ENCODE measurements around the gene CRABP2.

CRABP2 gene

DNA sequence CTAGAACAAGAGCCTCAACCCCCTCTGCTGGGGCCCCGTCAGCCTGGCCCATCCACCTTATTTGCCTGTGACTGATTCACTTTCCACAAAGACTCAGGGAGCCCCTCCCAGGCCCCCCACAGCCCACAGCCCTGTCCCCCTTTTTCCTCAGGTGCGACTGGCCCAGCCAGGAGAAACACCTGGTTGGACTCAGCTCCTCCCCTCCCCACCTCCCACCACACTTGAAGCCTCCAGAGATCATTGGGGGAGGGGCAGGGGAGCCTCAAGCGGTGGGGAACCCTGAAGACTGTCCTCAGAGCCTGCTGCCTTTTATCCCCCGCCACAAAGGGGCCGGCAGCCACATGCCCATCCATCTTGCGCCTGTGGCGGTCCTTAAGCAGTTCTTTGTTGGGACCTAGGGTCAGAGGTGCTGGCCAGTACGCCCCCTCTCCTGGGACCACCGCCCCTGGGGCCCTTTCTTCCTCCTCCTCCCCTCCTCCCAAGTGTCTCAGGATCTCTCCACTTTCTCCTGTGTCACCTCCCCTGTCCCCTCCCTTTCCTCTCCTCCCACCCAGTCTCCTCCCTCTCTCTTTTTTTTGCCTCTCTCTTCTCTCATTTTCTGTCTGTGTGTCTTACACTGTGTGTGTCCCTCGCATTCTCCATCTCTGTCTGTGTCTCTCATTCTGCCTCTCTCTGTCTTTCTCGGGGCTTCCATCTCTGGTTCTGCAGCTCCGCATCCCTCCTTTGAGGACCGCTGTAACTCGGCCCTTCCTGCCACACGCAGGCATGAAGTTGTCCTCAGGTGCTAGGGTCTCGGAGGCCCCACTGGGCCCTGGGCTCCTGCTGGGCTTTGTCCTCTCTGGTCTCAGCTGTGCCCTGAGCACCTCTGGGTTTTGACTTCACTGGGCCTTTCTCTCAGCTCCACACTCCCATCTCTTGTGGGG is 12.2 kb downstream of the CRABP2 start:
- in situ Hi-C loops (cut with HindIII; ENCODE audit: low sequenced_read_pairs) = no loop called here
- TF ChIP-seq, protein P1, sequence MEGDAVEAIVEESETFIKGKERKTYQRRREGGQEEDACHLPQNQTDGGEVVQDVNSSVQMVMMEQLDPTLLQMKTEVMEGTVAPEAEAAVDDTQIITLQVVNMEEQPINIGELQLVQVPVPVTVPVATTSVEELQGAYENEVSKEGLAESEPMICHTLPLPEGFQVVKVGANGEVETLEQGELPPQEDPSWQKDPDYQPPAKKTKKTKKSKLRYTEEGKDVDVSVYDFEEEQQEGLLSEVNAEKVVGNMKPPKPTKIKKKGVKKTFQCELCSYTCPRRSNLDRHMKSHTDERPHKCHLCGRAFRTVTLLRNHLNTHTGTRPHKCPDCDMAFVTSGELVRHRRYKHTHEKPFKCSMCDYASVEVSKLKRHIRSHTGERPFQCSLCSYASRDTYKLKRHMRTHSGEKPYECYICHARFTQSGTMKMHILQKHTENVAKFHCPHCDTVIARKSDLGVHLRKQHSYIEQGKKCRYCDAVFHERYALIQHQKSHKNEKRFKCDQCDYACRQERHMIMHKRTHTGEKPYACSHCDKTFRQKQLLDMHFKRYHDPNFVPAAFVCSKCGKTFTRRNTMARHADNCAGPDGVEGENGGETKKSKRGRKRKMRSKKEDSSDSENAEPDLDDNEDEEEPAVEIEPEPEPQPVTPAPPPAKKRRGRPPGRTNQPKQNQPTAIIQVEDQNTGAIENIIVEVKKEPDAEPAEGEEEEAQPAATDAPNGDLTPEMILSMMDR (IDR thresholded peaks at IDR 0.05; ENCODE audit: low read depth, low read length) = no peak
- peak; percentile 22 for DNase-seq (ENCODE audit: low read depth, low spot score)
- no peak overlapping the region for H3K4me3 ChIP-seq (ENCODE audit: low read depth, low read length)

DNA sequence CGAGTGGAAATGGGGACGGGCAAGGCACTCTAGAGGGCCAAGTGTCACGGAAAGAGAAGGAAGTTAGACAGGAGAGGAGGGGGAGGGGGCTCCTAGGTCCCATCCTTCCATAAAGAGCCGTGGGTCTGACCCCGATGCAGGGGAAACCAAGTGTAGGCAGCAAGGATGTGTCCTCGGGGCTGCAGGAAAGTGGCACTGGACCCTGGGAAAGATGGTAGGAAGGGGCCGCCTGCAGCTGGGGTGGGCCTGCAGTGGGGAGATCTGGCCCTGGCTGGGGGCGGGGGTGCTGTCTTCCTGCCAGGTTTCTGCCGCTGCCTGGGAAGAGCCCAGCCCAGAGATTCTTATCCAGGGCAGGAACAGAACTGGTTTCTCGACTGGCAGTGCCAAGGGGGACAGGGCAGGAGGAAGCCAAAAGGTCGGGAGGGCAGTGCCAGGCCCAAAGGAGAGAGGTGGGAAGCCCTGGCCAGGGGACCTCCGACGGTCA is 12.9 kb downstream of the CRABP2 start:
- TF ChIP-seq, protein P1 (IDR thresholded peaks at IDR 0.05; ENCODE audit: low read depth, low read length) = no peak
- DNase-seq (ENCODE audit: low read depth, low spot score) = no peak
- no peak overlapping the region for H3K4me3 ChIP-seq (ENCODE audit: low read depth, low read length)
- in situ Hi-C loops (cut with HindIII; ENCODE audit: low sequenced_read_pairs) = no loop called here

DNA sequence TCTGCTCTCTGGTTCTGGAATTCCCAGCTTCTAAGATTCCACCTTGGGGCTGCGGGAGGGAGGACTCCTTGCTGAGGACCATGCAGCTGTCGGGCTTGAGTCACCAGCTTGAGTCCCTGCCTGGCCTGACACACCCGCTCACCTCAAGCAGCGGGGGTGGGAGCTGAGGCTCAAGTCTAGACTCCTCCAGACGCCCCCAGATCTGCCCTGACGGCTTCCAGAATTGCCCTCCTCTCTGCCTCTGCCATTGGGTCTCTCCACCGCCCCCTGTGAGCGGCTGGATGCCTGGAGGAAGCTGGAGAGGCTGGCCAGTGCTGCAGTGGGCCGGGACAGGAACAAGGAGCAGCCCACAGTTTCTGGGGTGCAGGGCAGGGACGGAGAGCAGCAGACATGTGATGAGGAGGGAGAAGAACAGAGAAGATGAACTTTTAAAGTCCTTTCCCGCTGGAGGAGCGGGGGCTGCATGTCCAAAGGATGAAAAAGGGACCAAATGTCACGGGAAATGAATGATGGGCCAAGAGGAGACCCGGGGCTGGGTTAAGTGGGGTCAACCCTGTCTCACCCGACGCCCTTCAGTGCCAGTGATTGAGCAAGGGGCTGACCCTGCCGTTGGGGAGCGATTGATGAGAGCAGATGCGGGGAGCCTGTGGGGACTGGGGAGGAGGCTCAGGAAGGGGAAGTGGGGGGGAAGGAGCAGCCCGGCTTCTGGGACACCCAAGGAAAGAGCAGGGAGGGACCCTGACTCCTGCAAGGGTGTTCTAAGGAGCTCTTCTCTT is 13.5 kb downstream of the CRABP2 start:
- peak; percentile 31 for DNase-seq (ENCODE audit: low read depth, low spot score)
- in situ Hi-C loops (cut with HindIII; ENCODE audit: low sequenced_read_pairs) = no loop called here
- no peak overlapping the region for H3K4me3 ChIP-seq (ENCODE audit: low read depth, low read length)
- TF ChIP-seq, protein P1 (IDR thresholded peaks at IDR 0.05; ENCODE audit: low read depth, low read length) = peak; percentile 27

DNA sequence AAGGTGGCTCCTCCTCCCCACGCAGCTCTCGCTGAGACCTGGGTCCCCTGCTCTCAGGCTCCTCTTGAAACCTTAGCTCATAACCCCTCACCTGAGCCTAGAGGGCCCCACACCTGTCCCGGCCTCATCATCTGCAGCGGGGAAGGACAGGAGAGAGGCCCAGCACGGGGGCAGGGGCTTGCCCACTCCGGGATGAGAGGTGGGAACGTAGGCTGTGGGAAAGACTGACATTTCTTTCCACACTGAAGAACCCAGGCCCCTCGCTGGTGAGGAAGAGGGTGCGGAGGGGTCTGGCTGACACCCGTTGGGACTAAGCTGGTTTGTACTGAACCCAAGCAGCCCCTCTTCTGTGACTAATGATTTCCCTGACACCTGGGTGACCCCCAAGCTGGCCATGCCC is 14.2 kb downstream of the CRABP2 start:
- TF ChIP-seq, protein P1 (IDR thresholded peaks at IDR 0.05; ENCODE audit: low read depth, low read length) = no peak
- DNase-seq (ENCODE audit: low read depth, low spot score) = no peak
- H3K4me3 ChIP-seq (ENCODE audit: low read depth, low read length) = no peak overlapping the region
- in situ Hi-C loops (cut with HindIII; ENCODE audit: low sequenced_read_pairs) = no loop called here

DNA sequence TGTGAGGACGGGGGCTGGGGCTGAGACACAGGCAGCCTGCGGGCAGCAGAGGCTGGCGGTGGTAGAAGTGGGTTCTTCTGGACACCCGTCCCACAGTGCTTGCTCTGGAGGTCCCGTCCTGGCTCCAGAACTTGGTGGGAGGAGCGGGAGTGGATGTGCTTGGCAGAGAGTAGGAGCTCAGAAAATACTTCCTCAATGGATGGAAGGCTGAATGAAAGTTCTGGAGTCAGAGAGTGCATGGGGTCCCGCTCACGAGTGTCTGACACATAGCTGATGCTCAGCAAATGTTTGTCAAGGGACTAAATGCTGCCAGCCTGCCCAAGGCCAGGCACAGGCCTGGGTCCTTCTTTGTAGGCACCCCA is 14.7 kb downstream of the CRABP2 start:
- TF ChIP-seq, protein P1 (IDR thresholded peaks at IDR 0.05; ENCODE audit: low read depth, low read length) = no peak
- H3K4me3 ChIP-seq (ENCODE audit: low read depth, low read length) = no peak overlapping the region
- in situ Hi-C loops (cut with HindIII; ENCODE audit: low sequenced_read_pairs) = no loop called here
- DNase-seq (ENCODE audit: low read depth, low spot score) = no peak

DNA sequence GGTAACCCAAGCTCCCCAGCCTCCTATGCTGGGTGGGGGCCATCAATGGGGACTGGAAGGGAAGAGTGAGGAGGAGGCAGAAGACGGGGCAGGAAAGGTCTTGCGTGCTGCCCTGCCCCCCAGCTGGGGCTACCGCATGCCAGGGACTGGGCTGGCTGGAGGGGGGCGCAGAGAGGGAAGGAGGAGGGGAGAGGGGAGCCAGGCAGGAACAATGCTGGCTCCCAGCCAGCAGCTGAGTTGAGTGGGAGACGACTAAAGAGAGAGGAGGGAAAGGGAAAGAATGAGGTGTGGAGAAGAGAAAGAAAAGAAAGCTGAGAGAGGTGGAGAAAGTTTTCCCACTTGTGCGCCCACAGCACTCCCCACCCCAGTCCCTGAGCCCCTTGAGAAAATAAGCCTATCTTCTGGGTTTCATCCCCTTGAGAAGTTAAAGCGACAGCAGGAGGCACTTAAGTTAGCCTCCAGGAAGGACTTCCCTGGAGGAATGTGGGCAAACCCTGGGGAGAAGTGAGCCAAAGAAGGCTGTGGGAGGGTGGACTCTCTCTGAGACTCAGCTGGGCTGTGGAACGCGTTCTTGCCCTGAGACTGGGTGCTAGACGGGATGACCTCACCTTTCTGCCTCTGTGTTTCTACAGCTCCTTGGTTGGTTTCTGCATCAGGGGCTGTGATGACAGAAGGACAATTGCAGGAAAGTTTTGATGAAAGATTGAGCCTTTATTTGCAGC is 15.3 kb downstream of the CRABP2 start:
- in situ Hi-C loops (cut with HindIII; ENCODE audit: low sequenced_read_pairs) = no loop called here
- no peak for DNase-seq (ENCODE audit: low read depth, low spot score)
- TF ChIP-seq, protein P1 (IDR thresholded peaks at IDR 0.05; ENCODE audit: low read depth, low read length) = no peak
- peak overlapping the region; percentile 10 for H3K4me3 ChIP-seq (ENCODE audit: low read depth, low read length)
